Mesodermal cell (in vitro differentiated cells): ENCODE measurements around the gene PRDM8.
A peak's percentile ranks its signal among the peaks of the same experiment; 100 is the strongest.

ENCODE experiments used
- H3K27ac ChIP-seq: 2 replicates; pipeline ENCODE4 v1.7.0; 2013; ENCODE audit warnings: mild to moderate bottlenecking, low read depth, low read length, moderate library complexity; ENCODE audit not compliant: severe bottlenecking
- H3K36me3 ChIP-seq: 2 replicates; pipeline ENCODE4 v1.7.1; 2013; ENCODE audit warnings: mild to moderate bottlenecking, low read length, moderate library complexity; ENCODE audit not compliant: control insufficient read depth, insufficient read depth
- H3K4me1 ChIP-seq: one replicate; pipeline ENCODE4 v1.7.1; 2013; ENCODE audit warnings: mild to moderate bottlenecking, low read length; ENCODE audit not compliant: insufficient read depth, control insufficient read depth, poor library complexity, severe bottlenecking
- H3K4me3 ChIP-seq: 2 replicates; pipeline ENCODE4 v1.7.0; 2013; ENCODE audit warnings: low read length, control low read depth, mild to moderate bottlenecking; ENCODE audit not compliant: insufficient read depth, poor library complexity, severe bottlenecking; ENCODE audit errors: extremely low read depth
- H3K9me3 ChIP-seq: 2 replicates; pipeline ENCODE4 v1.7.1; 2013; ENCODE audit warnings: mild to moderate bottlenecking, low read length, moderate library complexity; ENCODE audit not compliant: control insufficient read depth
- WGBS, 2 experiments: methylation state at CpG; one replicate each; pipeline ENCODE4 v1.1.5; 2013; ENCODE audit warnings: missing lambda C conversion rate in 2 of 2; ENCODE audit not compliant: insufficient coverage in 2 of 2; 5-methylcytosine and 5-hydroxymethylcytosine counted together

PRDM8 gene

DNA sequence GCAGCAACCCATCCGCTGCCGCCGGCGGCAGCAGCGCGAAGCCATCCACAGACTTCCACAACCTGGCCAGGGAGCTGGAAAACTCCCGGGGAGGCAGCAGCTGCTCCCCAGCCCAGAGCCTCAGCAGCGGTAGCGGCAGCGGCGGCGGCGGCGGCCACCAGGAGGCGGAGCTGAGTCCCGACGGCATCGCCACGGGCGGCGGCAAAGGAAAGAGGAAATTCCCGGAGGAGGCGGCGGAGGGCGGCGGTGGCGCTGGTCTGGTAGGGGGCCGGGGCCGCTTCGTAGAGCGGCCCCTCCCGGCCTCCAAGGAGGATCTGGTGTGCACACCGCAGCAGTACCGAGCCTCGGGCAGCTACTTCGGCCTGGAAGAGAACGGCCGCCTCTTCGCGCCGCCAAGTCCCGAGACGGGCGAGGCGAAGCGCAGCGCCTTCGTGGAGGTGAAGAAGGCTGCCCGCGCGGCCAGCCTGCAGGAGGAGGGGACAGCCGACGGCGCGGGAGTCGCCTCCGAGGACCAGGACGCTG is 4.9 kb downstream of the PRDM8 start:
- WGBS, 2 experiments: 0 to 1% methylated on average over 48 to 51 of the region's 58 CpGs
- Histone ChIP-seq H3K27ac (no peak overlapping the region), H3K4me3 (peak overlapping the region; percentile 43), H3K9me3 (no peaks in the 10 kb centered on the region), H3K4me1 (peaks cover 4% of the 10 kb centered on the region), H3K36me3 (no peaks in the 10 kb centered on the region)

DNA sequence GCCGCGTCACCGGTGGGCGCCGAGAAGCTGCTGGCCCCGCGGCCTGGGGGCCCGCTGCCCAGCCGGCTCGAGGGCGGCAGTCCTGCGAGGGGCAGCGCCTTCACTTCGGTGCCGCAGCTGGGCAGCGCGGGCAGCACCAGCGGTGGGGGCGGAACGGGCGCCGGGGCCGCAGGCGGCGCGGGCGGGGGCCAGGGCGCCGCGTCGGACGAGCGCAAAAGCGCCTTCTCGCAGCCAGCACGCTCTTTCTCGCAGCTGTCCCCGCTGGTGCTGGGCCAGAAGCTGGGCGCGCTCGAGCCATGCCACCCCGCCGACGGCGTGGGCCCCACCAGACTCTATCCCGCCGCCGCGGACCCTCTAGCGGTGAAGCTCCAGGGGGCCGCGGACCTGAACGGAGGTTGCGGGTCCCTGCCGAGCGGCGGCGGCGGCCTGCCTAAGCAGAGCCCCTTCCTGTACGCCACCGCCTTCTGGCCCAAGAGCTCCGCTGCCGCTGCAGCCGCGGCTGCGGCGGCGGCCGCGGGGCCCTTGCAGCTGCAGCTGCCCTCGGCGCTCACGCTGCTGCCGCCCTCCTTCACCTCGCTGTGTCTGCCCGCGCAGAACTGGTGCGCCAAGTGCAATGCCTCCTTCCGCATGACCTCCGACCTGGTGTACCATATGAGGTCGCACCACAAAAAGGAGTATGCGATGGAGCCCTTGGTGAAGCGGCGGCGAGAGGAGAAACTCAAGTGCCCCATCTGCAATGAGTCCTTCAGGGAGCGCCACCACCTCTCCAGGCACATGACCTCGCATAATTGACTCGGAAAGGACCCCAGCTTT is 5.6 kb downstream of the PRDM8 start:
- WGBS, 2 experiments: 2 to 3% methylated on average over 79 to 84 of the region's 88 CpGs
- Histone ChIP-seq H3K27ac (no peak overlapping the region), H3K4me3 (peak overlapping the region; percentile 43), H3K4me1 (peaks cover 4% of the 10 kb centered on the region), H3K36me3 (no peaks in the 10 kb centered on the region), H3K9me3 (no peaks in the 10 kb centered on the region)

DNA sequence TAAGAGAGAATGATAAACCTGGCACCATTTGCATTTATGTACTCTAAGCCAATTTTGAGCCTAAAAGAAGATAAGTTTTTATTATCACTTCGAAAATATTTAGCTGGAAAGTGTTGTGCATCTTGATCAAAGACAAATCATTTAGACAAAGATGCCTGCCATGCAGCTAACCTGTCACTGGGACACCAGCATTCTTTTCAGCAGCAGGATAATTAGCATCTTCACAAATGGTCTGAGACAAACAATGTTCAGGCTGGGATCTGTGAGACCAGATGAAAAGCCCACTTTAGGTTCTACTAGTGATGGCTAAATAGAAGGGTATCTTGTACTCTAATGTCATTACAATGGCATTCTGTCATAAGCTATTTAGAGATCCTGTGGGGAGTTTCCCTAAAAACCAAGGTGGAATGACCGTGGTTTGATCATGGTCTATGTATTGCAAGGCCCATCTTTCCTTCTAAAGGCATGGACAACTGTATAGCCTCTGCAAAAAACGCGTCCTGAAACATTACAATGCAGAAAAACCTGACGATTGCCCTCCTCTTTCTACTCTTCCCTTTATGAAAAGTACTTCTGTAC is 7.2 kb downstream of the PRDM8 start:
- WGBS, 2 experiments: 75 to 85% methylated on average over 2 to 3 of the region's 5 CpGs
- Histone ChIP-seq H3K27ac (no peak overlapping the region), H3K4me1 (peaks cover 4% of the 10 kb centered on the region), H3K9me3 (no peaks in the 10 kb centered on the region), H3K4me3 (no peak overlapping the region), H3K36me3 (no peaks in the 10 kb centered on the region)

DNA sequence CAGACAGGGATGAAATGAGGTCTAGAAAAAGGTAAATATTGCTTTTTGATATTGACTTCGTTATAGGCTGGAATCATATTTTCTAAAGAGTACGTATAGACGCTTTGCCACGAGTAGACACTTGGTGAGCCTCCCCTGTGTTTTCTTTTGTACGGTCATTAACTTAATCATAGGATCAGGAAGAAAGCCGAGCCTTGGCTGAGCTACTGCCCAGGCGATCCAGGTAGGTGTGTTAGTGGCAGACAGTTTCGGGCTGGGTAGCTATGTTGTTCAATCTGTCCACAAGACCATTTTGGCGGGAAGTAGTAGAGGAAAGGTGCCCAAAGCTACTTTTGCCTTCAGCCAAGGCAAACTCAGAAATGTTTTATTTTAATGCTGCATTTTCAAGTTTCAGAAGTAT is 8.8 kb downstream of the PRDM8 start:
- WGBS, 2 experiments: 96 to 98% methylated on average over 8 of the region's 9 CpGs
- no peak overlapping the region for H3K4me3 ChIP-seq

DNA sequence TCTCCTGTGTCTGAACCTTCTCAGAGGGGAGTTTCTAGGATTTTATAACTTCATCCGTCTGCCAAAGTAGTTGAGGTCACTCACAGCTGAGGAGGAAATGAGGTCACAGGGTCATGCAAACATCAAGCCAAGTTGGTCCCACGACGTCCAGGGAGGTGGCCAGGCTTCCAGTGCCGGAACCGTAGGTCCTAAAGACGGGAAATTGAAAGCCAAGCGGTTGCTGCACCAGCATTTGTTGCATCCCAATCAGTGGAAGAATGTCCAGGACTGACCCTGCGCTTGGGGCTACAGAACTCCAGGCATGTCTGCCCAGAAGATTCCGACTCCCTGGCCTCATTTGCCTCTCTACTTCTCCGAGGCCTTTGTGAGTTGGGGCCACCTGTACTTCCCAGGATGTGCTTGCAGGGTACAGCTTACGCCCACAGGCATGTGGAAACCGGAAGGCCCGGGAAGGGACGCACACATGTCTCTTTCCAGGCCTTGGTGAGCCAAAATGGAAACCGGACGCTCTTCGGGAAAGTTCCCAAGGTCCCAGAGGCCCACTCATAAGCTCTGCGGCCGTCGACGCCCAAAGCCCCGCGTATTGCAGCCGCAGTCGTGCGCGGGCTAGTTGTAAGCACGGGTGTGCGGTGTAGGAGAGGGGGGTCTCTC is 9.3 kb downstream of the PRDM8 start:
- no peaks in the 10 kb centered on the region for H3K9me3 ChIP-seq

More for the DNA sequence above, 8.8 kb downstream of the PRDM8 start:
- Histone ChIP-seq H3K36me3 (no peaks in the 10 kb centered on the region), H3K27ac (no peak overlapping the region), H3K9me3 (no peaks in the 10 kb centered on the region), H3K4me1 (peaks cover 4% of the 10 kb centered on the region)

DNA sequence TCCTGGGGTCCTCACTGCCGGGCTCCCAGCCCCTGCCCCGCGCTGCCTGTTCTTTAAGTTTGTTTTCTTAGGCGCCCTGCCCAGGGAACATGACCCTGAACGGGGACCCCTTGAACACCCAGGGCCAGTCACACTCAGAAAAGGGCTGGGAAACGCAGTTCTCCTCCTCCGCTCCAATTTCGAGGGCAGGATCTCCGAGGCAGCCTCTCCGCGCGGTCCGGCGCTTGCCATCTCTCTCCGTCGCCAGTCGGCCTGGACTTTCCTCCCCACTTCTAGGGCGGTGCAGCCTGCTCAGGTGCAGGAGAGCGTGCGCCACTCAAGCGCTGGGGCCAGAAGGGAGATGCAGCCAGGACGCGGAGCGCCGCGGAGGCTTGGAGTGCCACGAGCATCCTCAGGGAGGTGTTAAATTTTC is 9.9 kb downstream of the PRDM8 start:
- Histone ChIP-seq H3K4me1 (no peaks in the 10 kb centered on the region), H3K9me3 (no peaks in the 10 kb centered on the region), H3K4me3 (no peak overlapping the region), H3K36me3 (no peaks in the 10 kb centered on the region), H3K27ac (no peak overlapping the region)
- 32 to 37% methylated on average over 20 to 24 of the region's 27 CpGs for WGBS, 2 experiments

More for the DNA sequence above, 9.3 kb downstream of the PRDM8 start:
- Histone ChIP-seq H3K36me3 (no peaks in the 10 kb centered on the region), H3K4me3 (no peak overlapping the region), H3K27ac (no peak overlapping the region), H3K4me1 (no peaks in the 10 kb centered on the region)
- WGBS, 2 experiments: 65 to 69% methylated on average over 17 to 25 of the region's 29 CpGs

DNA sequence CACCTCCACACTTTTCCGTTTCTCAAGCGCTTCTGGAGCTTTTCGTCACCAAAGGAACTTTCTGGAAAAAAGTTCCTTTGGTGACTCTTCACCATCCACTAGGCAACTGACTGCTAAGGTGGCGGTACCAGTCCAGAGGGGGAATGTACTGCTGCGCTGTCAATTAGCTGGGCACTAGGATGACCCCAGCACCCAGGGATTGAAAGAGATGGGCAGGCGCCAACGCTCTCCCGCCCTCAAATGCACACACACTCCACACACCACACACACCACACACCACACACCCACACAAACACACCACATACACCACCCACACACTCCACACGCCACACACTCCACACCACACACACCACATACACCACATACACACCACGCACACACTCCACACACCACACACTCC is 10.4 kb downstream of the PRDM8 start:
- no peak overlapping the region for H3K4me3 ChIP-seq

DNA sequence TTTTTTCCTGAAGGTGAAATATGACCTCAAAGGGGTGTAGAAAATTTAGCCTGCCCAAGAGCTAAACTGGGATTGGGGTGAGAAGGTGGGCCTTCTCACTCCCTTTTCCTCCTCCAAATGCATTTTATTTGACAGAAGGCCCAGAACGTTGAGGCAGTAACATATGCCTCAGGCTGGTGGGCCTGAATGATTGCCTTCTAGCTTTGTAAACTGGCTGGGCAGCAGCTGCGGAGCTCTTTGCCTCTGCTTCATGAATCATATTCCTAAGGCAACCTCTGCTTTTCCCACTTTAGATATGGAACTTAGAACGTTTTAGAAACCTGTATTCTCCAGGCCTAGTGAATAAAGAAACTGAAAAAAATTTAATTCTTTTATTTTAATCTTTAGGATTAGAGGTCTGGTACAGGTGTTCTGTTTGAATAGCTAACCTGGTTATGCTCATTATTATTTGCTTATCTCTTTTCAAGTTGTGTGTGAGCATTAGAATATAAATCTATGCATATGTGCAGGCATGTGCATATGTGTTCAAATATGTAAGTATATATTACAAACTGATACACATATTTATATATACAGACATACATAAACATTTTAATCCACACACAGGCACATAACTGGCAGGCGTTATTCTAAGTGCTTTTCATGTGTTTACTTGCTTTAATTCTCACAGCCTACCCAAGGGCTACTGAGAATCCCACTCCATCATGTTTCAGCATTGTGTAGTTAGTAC is 11.5 kb downstream of the PRDM8 start:
- Histone ChIP-seq H3K9me3 (no peaks in the 10 kb centered on the region), H3K4me1 (no peaks in the 10 kb centered on the region), H3K4me3 (no peak overlapping the region), H3K27ac (no peak overlapping the region), H3K36me3 (no peaks in the 10 kb centered on the region)
- 67 to 85% methylated on average over 2 of the region's 4 CpGs for WGBS, 2 experiments

More for the DNA sequence above, 10.4 kb downstream of the PRDM8 start:
- no peak overlapping the region for H3K27ac ChIP-seq
- no peaks in the 10 kb centered on the region for H3K9me3 ChIP-seq
- H3K4me1 ChIP-seq: no peaks in the 10 kb centered on the region
- 46 to 81% methylated on average over 3 to 9 of the region's 10 CpGs for WGBS, 2 experiments
- no peaks in the 10 kb centered on the region for H3K36me3 ChIP-seq

DNA sequence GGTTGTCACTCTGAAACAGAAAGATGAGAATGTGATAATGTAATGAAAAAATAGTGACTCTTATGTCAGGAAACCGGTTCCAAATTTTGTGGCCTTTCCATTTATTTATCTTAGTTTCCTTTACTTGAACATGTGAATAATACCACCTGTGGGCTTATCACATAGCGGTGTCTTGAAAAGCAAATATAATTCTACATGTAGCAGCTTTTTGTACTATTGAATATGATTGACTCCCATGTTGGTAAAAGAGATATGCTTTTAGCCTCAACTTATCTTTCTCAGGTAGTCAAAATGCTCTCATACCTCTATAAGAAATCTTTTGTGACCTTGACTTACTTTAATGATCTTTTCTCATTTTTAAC is 12.0 kb downstream of the PRDM8 start:
- H3K36me3 ChIP-seq: no peaks in the 10 kb centered on the region
- no peak overlapping the region for H3K4me3 ChIP-seq
- no CpG with 5 or more reads among the region's 2 CpGs for WGBS, 2 experiments
- no peak overlapping the region for H3K27ac ChIP-seq
- no peaks in the 10 kb centered on the region for H3K4me1 ChIP-seq
- H3K9me3 ChIP-seq: no peaks in the 10 kb centered on the region

DNA sequence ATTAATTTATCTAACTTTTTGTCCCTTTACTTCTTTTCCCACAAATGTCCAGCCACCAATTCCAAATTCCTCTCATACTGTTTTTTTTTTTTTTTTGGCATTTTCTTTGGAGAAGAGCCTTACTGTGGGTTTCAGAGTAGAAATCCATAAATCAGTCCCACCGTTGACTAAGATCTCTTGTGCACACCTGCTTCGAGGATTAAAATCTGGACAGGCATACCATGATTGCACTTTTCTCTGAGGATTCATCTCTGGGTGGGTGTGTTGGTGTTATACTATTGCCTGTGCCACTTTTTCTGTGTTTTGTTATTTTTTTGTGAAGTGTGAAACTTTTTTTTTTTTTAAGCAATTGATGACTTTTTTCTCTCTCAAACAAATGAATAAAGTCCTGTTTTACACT is 13.2 kb downstream of the PRDM8 start:
- Histone ChIP-seq H3K4me3 (no peak overlapping the region), H3K27ac (no peak overlapping the region), H3K9me3 (no peaks in the 10 kb centered on the region), H3K4me1 (no peaks in the 10 kb centered on the region), H3K36me3 (no peaks in the 10 kb centered on the region)
- 73% methylated on average over 2 of the region's 2 CpGs; no CpG with 5 or more reads in 1 of the 2 experiments for whole genome bisulfite sequencing, 2 experiments
